OCI-M2 (cell line): Measurements from ENCODE around the gene SORL1-AS1.

Source experiments
- DNase-seq: peaks from one replicate; lab custom pipeline; 2025; ENCODE audit not compliant: unreplicated experiment; lab: John Stamatoyannopoulos, UW

SORL1-AS1 gene

GRCh38 chr11:121476379-121477032 is 23.7 kb upstream of the SORL1-AS1 start:
- no peak for DNase-seq

- DNase-seq, result no peak
Measured at GRCh38 chr11:121474680-121475079, 21.9 kb upstream of the SORL1-AS1 start.

GRCh38 chr11:121473064-121473777 is 20.5 kb upstream of the SORL1-AS1 start:
- no peak for DNase-seq

GRCh38 chr11:121472312-121472711 is 19.5 kb upstream of the SORL1-AS1 start:
- DNase-seq, result no peak

- DNase-seq, result no peak
Measured at GRCh38 chr11:121471167-121471566, 18.4 kb upstream of the SORL1-AS1 start.

GRCh38 chr11:121469910-121470309 is 17.1 kb upstream of the SORL1-AS1 start:
- no peak for DNase-seq

- no peak for DNase-seq
Measured at GRCh38 chr11:121467965-121468364, 15.2 kb upstream of the SORL1-AS1 start.

GRCh38 chr11:121467471-121467870 is 14.7 kb upstream of the SORL1-AS1 start:
- no peak for DNase-seq

GRCh38 chr11:121466063-121466794 is 13.5 kb upstream of the SORL1-AS1 start:
- DNase-seq, result no peak

GRCh38 chr11:121465709-121466062 is 12.9 kb upstream of the SORL1-AS1 start:
- DNase-seq, result no peak

GRCh38 chr11:121464352-121464946 is 11.7 kb upstream of the SORL1-AS1 start:
- no peak for DNase-seq

GRCh38 chr11:121463689-121464335 is 11.0 kb upstream of the SORL1-AS1 start:
- no peak for DNase-seq

GRCh38 chr11:121461843-121462242 is 9.1 kb upstream of the SORL1-AS1 start:
- no peak for DNase-seq

GRCh38 chr11:121460941-121461514 is 8.3 kb upstream of the SORL1-AS1 start:
- no peak for DNase-seq

GRCh38 chr11:121459413-121460017 is 6.7 kb upstream of the SORL1-AS1 start:
- DNase-seq, result no peak

- DNase-seq, result no peak
Measured at GRCh38 chr11:121458551-121458950, 5.8 kb upstream of the SORL1-AS1 start.

GRCh38 chr11:121456816-121457431 is 4.2 kb upstream of the SORL1-AS1 start:
- no peak for DNase-seq

GRCh38 chr11:121456151-121456550 is 3.4 kb upstream of the SORL1-AS1 start:
- no peak for DNase-seq

- DNase-seq, result no peak
Measured at GRCh38 chr11:121455115-121455514, 2.3 kb upstream of the SORL1-AS1 start.
